Peyer's patch (tissue), 4 donors: ENCODE measurements around the gene PSD4.
A peak's percentile ranks its signal among the peaks of the same experiment; 100 is the strongest.

Source experiments
- POLR2A ChIP-seq, 2 donors: fragments of 450-650 bp; IDR thresholded peaks; one replicate each; pipeline ENCODE4 v1.5.1; 2017; ENCODE audit warnings: antibody characterized with exemption in 2 of 2, mild to moderate bottlenecking in 2 of 2, moderate library complexity in 2 of 2
- TF ChIP-seq, protein P1 (sequence below), 6 experiments: fragments of 450-650 bp in 4 of 6; fragments of 200-600 bp in 2 of 6; sonication (generic) in 1 of 6; IDR thresholded peaks; one replicate each; pipeline ENCODE4 v1.5.1; 2017 to 2019; ENCODE audit warnings: antibody characterized with exemption in 6 of 6, mild to moderate bottlenecking in 3 of 6, moderate library complexity in 1 of 6

GRCh38 chr2:113219889-113220641, 46.3 kb downstream of the PSD4 start:
- TF ChIP-seq POLR2A (IDR thresholded peaks at IDR 0.05) = peak; percentile 97 to 98
- TF ChIP-seq, protein P1, sequence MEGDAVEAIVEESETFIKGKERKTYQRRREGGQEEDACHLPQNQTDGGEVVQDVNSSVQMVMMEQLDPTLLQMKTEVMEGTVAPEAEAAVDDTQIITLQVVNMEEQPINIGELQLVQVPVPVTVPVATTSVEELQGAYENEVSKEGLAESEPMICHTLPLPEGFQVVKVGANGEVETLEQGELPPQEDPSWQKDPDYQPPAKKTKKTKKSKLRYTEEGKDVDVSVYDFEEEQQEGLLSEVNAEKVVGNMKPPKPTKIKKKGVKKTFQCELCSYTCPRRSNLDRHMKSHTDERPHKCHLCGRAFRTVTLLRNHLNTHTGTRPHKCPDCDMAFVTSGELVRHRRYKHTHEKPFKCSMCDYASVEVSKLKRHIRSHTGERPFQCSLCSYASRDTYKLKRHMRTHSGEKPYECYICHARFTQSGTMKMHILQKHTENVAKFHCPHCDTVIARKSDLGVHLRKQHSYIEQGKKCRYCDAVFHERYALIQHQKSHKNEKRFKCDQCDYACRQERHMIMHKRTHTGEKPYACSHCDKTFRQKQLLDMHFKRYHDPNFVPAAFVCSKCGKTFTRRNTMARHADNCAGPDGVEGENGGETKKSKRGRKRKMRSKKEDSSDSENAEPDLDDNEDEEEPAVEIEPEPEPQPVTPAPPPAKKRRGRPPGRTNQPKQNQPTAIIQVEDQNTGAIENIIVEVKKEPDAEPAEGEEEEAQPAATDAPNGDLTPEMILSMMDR (IDR thresholded peaks at IDR 0.05) = no peak
